Measurements from ENCODE around the gene MYO15A.

The MYO15A gene

GRCh38 chr17:18157354-18157985, 48.9 kb downstream of the MYO15A start:
- peak overlapping the region in 1 of 2 donors; percentile 86 for H3K4me3 Mint-ChIP-seq
- no peak for DNase-seq

GRCh38 chr17:18158022-18158600, 49.6 kb downstream of the MYO15A start:
- H3K9me3 Mint-ChIP-seq: no peaks in the 10 kb centered on the region
- no peaks in the 10 kb centered on the region for H3K27me3 Mint-ChIP-seq
- peak overlapping the region; percentile 59 to 74 for H3K27ac Mint-ChIP-seq
- DNase-seq (peak; percentile 94 to 96), ATAC-seq (peak; percentile 86)
- H3K4me1 Mint-ChIP-seq: peaks cover 34% of the 10 kb centered on the region
- H3K4me3 Mint-ChIP-seq: peak overlapping the region; percentile 86

More at GRCh38 chr17:18157354-18157985, 48.9 kb downstream of the MYO15A start:
- Mint-ChIP-seq H3K27ac (peak overlapping the region in 1 of 2 donors; percentile 74), H3K9me3 (no peaks in the 10 kb centered on the region), H3K27me3 (no peaks in the 10 kb centered on the region), H3K4me1 (peaks cover 41% of the 10 kb centered on the region)
- no peak for ATAC-seq

- no peak overlapping the region for H3K27ac Mint-ChIP-seq
- H3K4me1 Mint-ChIP-seq: peaks cover 24% of the 10 kb centered on the region
- no peaks in the 10 kb centered on the region for H3K27me3 Mint-ChIP-seq
- ATAC-seq (no peak), DNase-seq (no peak)
- H3K4me3 Mint-ChIP-seq: no peak overlapping the region
- no peaks in the 10 kb centered on the region for H3K9me3 Mint-ChIP-seq
Measured at GRCh38 chr17:18159551-18160120, 51.1 kb downstream of the MYO15A start.

GRCh38 chr17:18160128-18160856, 51.7 kb downstream of the MYO15A start:
- Mint-ChIP-seq H3K4me3 (no peak overlapping the region), H3K27ac (no peak overlapping the region), H3K9me3 (no peaks in the 10 kb centered on the region), H3K4me1 (peaks cover 24% of the 10 kb centered on the region), H3K27me3 (no peaks in the 10 kb centered on the region)
- ATAC-seq (no peak), DNase-seq (no peak)

GRCh38 chr17:18161207-18162145, 52.9 kb downstream of the MYO15A start:
- Mint-ChIP-seq H3K4me3 (no peak overlapping the region), H3K4me1 (peaks cover 21% of the 10 kb centered on the region), H3K27ac (no peak overlapping the region), H3K9me3 (no peaks in the 10 kb centered on the region), H3K27me3 (no peaks in the 10 kb centered on the region)
- DNase-seq: no peak
- ATAC-seq: no peak

- no peak for DNase-seq
- Mint-ChIP-seq H3K4me3 (no peak overlapping the region), H3K27ac (no peak overlapping the region), H3K27me3 (no peaks in the 10 kb centered on the region), H3K4me1 (peaks cover 8% of the 10 kb centered on the region), H3K9me3 (no peaks in the 10 kb centered on the region)
- no peak for ATAC-seq
Measured at GRCh38 chr17:18163547-18163946, 55.0 kb downstream of the MYO15A start.

- ATAC-seq: no peak
- Mint-ChIP-seq H3K9me3 (no peaks in the 10 kb centered on the region), H3K4me1 (no peaks in the 10 kb centered on the region), H3K27me3 (no peaks in the 10 kb centered on the region), H3K27ac (no peak overlapping the region), H3K4me3 (no peak overlapping the region)
- DNase-seq: no peak
Measured at GRCh38 chr17:18166894-18167293, 58.3 kb downstream of the MYO15A start.

- H3K4me1 Mint-ChIP-seq: no peaks in the 10 kb centered on the region
- DNase-seq (no peak), ATAC-seq (no peak)
- H3K27ac Mint-ChIP-seq: no peak overlapping the region
- no peaks in the 10 kb centered on the region for H3K27me3 Mint-ChIP-seq
- no peak overlapping the region for H3K4me3 Mint-ChIP-seq
- H3K9me3 Mint-ChIP-seq: no peaks in the 10 kb centered on the region
Measured at GRCh38 chr17:18167421-18167820, 58.9 kb downstream of the MYO15A start.

- no peak for DNase-seq
- Mint-ChIP-seq H3K27ac (no peak overlapping the region), H3K9me3 (no peaks in the 10 kb centered on the region), H3K4me1 (peaks cover 7% of the 10 kb centered on the region), H3K4me3 (no peak overlapping the region), H3K27me3 (no peaks in the 10 kb centered on the region)
- no peak for ATAC-seq
Measured at GRCh38 chr17:18172531-18173278, 64.1 kb downstream of the MYO15A start.

GRCh38 chr17:18173740-18174139, 65.2 kb downstream of the MYO15A start:
- DNase-seq (no peak), ATAC-seq (no peak)
- Mint-ChIP-seq H3K27me3 (no peaks in the 10 kb centered on the region), H3K4me3 (no peak overlapping the region), H3K4me1 (peaks cover 7% of the 10 kb centered on the region), H3K9me3 (no peaks in the 10 kb centered on the region), H3K27ac (peak overlapping the region in 1 of 2 donors; percentile 25)

- H3K4me1 Mint-ChIP-seq: peaks cover 21% of the 10 kb centered on the region
- H3K9me3 Mint-ChIP-seq: no peaks in the 10 kb centered on the region
- ATAC-seq (no peak), DNase-seq (no peak)
- H3K4me3 Mint-ChIP-seq: no peak overlapping the region
- no peaks in the 10 kb centered on the region for H3K27me3 Mint-ChIP-seq
- H3K27ac Mint-ChIP-seq: no peak overlapping the region
Measured at GRCh38 chr17:18176176-18176575, 67.6 kb downstream of the MYO15A start.

GRCh38 chr17:18177133-18177532, 68.6 kb downstream of the MYO15A start:
- Mint-ChIP-seq H3K4me1 (peaks cover 30% of the 10 kb centered on the region), H3K27me3 (no peaks in the 10 kb centered on the region), H3K9me3 (no peaks in the 10 kb centered on the region), H3K4me3 (no peak overlapping the region), H3K27ac (peak overlapping the region in 1 of 2 donors; percentile 89)
- no peak for DNase-seq
- ATAC-seq: no peak

- no peak overlapping the region for H3K27ac Mint-ChIP-seq
- H3K27me3 Mint-ChIP-seq: no peaks in the 10 kb centered on the region
- no peaks in the 10 kb centered on the region for H3K9me3 Mint-ChIP-seq
- ATAC-seq: no peak
- no peak overlapping the region for H3K4me3 Mint-ChIP-seq
- DNase-seq: no peak
- H3K4me1 Mint-ChIP-seq: peaks cover 36% of the 10 kb centered on the region
Measured at GRCh38 chr17:18177722-18178121, 69.2 kb downstream of the MYO15A start.

GRCh38 chr17:18179196-18179595, 70.6 kb downstream of the MYO15A start:
- no peak for DNase-seq
- Mint-ChIP-seq H3K27ac (peak overlapping the region in 1 of 2 donors; percentile 77), H3K27me3 (no peaks in the 10 kb centered on the region), H3K4me3 (no peak overlapping the region), H3K9me3 (no peaks in the 10 kb centered on the region), H3K4me1 (peaks cover 34% of the 10 kb centered on the region)
- ATAC-seq: no peak
